K562 (cell line): Measurements from ENCODE around the gene SAMD8. TPM values are rescaled to one million over a fixed set of nuclear protein-coding genes. Genes with fewer than 3 reads are reported as not detected.

Experiments
- ATAC-seq: fragments of 200-7000 bp; cut with Tn5 transposase; 3 replicates; pipeline ENCODE4 v1.9.1; 2020; ENCODE audit warnings: moderate library complexity
- BruUV-seq: library from RNA; stranded (reverse); fragments of 400-500 nt; replicated peaks from 2 replicates; lab custom pipeline; 2021; lab: Mats Ljungman, UMichigan
- CTCF ChIA-PET: fragments of 300-600 bp; formaldehyde crosslinking; extraction: SDS; loops from one replicate; lab custom pipeline; 2021; ENCODE audit warnings: low intra/inter-chr PET ratio; lab: Yijun Ruan, JAX
- POLR2A ChIA-PET: fragments of 300-600, 350-650 bp; sonication (Branson Sonifier 250); formaldehyde crosslinking; extraction: SDS; loops from one replicate; lab custom pipeline; 2021; ENCODE audit warnings: antibody characterized with exemption, inconsistent platforms; lab: Yijun Ruan, JAX
- DNase-seq, 4 experiments: peaks; one replicate each; pipeline versions ENCODE4 v3.0.0 to v3.0.0-alpha.2; 2011 to 2018; ENCODE audit warnings: low spot score in 3 of 4, mixed read lengths in 3 of 4; ENCODE audit errors: extremely low read depth in 1 of 4
- FAIRE-seq: peaks from 2 replicates; lab custom pipeline; 2011; peaks lifted over from hg19 to GRCh38; lab: Jason Lieb, UNC
- H2AFZ ChIP-seq: 2 replicates; pipeline ENCODE4 v1.6.0; 2011; ENCODE audit warnings: low read depth, low read length, control low read depth, inconsistent platforms
- H3K27ac ChIP-seq: fragments of 200-600 bp; 3 replicates; pipeline ENCODE4 v1.8.0; 2011; ENCODE audit warnings: low read depth, mild to moderate bottlenecking, control low read depth, inconsistent platforms, low read length, moderate library complexity, mixed read lengths; ENCODE audit errors: extremely low read depth
- H3K27me3 ChIP-seq, 2 experiments: fragments of 300-600 bp in 1 of 2; 2 replicates in 1 of 2; 3 replicates in 1 of 2; pipeline versions ENCODE4 v1.6.0 to v1.8.0; 2011; ENCODE audit warnings: inconsistent platforms in 2 of 2, low read length in 2 of 2, mild to moderate bottlenecking in 1 of 2, mixed read lengths in 1 of 2, moderate library complexity in 1 of 2; ENCODE audit not compliant: control insufficient read depth in 2 of 2, insufficient read depth in 2 of 2
- H3K36me3 ChIP-seq: fragments of 300-600 bp; 3 replicates; pipeline ENCODE4 v1.8.0; 2011; ENCODE audit warnings: mild to moderate bottlenecking, low read length, inconsistent platforms; ENCODE audit not compliant: control insufficient read depth, insufficient read depth
- H3K4me1 ChIP-seq, 2 experiments: fragments of 200-600 bp in 1 of 2; replicated peaks in 1 of 2; 2 replicates in 1 of 2; 3 replicates in 1 of 2; pipeline versions ENCODE4 v1.5.1 to v1.8.0; 2011; ENCODE audit warnings: inconsistent platforms in 2 of 2, low read length in 2 of 2, mild to moderate bottlenecking in 1 of 2, mixed read lengths in 1 of 2, moderate library complexity in 1 of 2; ENCODE audit not compliant: control insufficient read depth in 2 of 2, insufficient read depth in 2 of 2
- H3K4me2 ChIP-seq: 2 replicates; pipeline ENCODE4 v1.6.1; 2011; ENCODE audit warnings: low read length, control low read depth, inconsistent platforms, mixed read lengths; ENCODE audit not compliant: insufficient read depth
- H3K4me3 ChIP-seq: fragments of 200-600 bp; sonication (generic), shearing (Covaris generic); 2 replicates; pipeline ENCODE4 v1.5.1; 2016; ENCODE audit warnings: control low read depth, inconsistent platforms
- H3K79me2 ChIP-seq: fragments of 200-600 bp; 3 replicates; pipeline ENCODE4 v1.8.0; 2011; ENCODE audit warnings: low read length, inconsistent platforms; ENCODE audit not compliant: control insufficient read depth, insufficient read depth
- H3K9ac ChIP-seq, 2 experiments: 2 replicates each; pipeline versions ENCODE4 v1.6.0 to v1.6.1; 2011; ENCODE audit warnings: low read depth in 2 of 2, low read length in 2 of 2, control low read depth in 1 of 2, inconsistent platforms in 1 of 2, mild to moderate bottlenecking in 1 of 2, mixed read lengths in 1 of 2; ENCODE audit not compliant: insufficient read depth in 1 of 2
- H3K9me1 ChIP-seq: one replicate; pipeline ENCODE4 v1.6.0; 2011; ENCODE audit warnings: inconsistent platforms, mild to moderate bottlenecking, low read length, moderate library complexity; ENCODE audit not compliant: control insufficient read depth, insufficient read depth
- H3K9me3 ChIP-seq: replicated peaks from 2 replicates; pipeline ENCODE4 v1.5.1; 2011; ENCODE audit warnings: low read depth, low read length, inconsistent platforms; ENCODE audit not compliant: control insufficient read depth, insufficient read depth
- H4K20me1 ChIP-seq: replicated peaks from 2 replicates; pipeline ENCODE4 v1.6.1; 2011; ENCODE audit warnings: low read length, inconsistent platforms, mixed read lengths; ENCODE audit not compliant: control insufficient read depth, insufficient read depth
- MEF2D ChIP-seq: conservative IDR thresholded peaks from 2 replicates; pipeline ENCODE4 v1.6.1; 2016; ENCODE audit warnings: low read depth, missing genetic modification characterization, missing compliant biosample characterization
- SRSF1 ChIP-seq: fragments of 200-400 bp; formaldehyde crosslinking; IDR thresholded peaks from 2 replicates; pipeline ENCODE4 v1.6.1; 2017; ENCODE audit warnings: mild to moderate bottlenecking, low read depth, low read length, moderate library complexity
- WGBS: fragments of 100-300 bp; shearing (Covaris generic); methylation state at CpG from one replicate; pipeline ENCODE4 v1.1.6; 2016; ENCODE audit warnings: low coverage, mixed read lengths; ENCODE audit not compliant: insufficient coverage; ENCODE audit errors: missing lambda C conversion rate; 5-methylcytosine and 5-hydroxymethylcytosine counted together
- in situ Hi-C: fragments of 300-500 bp; cut with MboI; formaldehyde crosslinking; loops from 4 replicates; pipeline ENCODE4 v1.15.0; 2018; ENCODE audit warnings: inconsistent platforms, mixed read lengths
- intact Hi-C: fragments of 100-400 bp; cut with micrococcal nuclease; formaldehyde crosslinking; loops from 2 replicates; pipeline ENCODE4 v1.14.2; 2022
- polyA plus RNA-seq, 8 experiments: library from polyadenylated mRNA; depleted of rRNA in 4 of 8; stranded (reverse) in 5 of 8; unstranded in 3 of 8; fragments of >200 nt; fragmentation: Nextera tagmentation in 2 of 8; fragmentation: Illumina TruSeq in 1 of 8; extraction: Ambion mirVana in 2 of 8; extraction: Trizol in 1 of 8; gene quantifications; 2 replicates each; pipeline versions ENCODE4 v1.2.1 to v1.2.3, GENCODE V29; 2011 to 2014; ENCODE audit warnings: inconsistent platforms in 1 of 8, missing spikeins in 1 of 8
- total RNA-seq, 7 experiments: library from RNA; depleted of rRNA in 6 of 7; stranded (reverse); fragments of >200 nt in 6 of 7; fragmentation: Illumina TruSeq in 2 of 7; extraction: Trizol in 2 of 7; gene quantifications; 2 replicates each; pipeline versions ENCODE4 v1.2.1 to v1.2.3, GENCODE V29; 2011 to 2021; ENCODE audit warnings: low replicate concordance in 1 of 7
- TF ChIP-seq, protein P1 (sequence below): fragments of 200-600 bp; sonication (generic); IDR thresholded peaks from one replicate; pipeline ENCODE4 v1.6.1; 2012; ENCODE audit warnings: mild to moderate bottlenecking, low read depth, low read length, inconsistent platforms

The SAMD8 gene
- total and polyA plus RNA-seq, 9 of the 15 experiments (the other 6 are each of a cell fraction or from before 2014, with no cell fraction given): 2.7 to 16.1 (median 6.2) TPM

DNA sequence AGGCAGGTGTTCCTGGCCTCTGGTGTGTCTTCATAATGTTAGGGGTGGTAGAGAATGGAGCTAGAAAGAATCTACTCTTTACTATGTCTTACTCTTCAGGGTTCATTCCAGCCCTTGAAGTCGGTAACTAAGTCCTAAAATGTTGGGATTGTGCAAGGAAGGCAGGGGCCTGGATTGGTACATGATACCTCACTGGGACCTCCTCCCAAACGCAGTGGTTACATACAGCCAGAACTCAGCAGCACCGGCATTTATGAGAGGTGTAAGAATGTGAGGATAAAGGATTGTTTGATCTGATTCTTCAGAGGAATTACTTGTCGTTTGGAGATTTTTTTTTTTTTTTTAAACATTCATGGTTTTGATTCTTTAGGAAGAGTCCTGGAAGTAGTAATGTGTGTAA is 117.4 kb downstream of the SAMD8 start:
- no peak overlapping the region for H2AFZ ChIP-seq
- ChIA-PET CTCF (no interaction called here), POLR2A (interaction anchor here (1.3 to 3.4 kb wide), 5 partner anchors 9 to 18 kb away, joined by 3 to 20 read pairs (median 6); partner anchors contain the start of gene VDAC2)
- H3K27me3 ChIP-seq: no peaks in the 10 kb centered on the region
- in situ Hi-C loops: no loop called here
- peak overlapping the region; percentile 19; the same call in 1 of the 3 replicates for H3K27ac ChIP-seq
- WGBS: 49% methylated on average over 4 of the region's 4 CpGs
- TF ChIP-seq MEF2D (no peak), SRSF1 (no peak)
- TF ChIP-seq, protein P1, sequence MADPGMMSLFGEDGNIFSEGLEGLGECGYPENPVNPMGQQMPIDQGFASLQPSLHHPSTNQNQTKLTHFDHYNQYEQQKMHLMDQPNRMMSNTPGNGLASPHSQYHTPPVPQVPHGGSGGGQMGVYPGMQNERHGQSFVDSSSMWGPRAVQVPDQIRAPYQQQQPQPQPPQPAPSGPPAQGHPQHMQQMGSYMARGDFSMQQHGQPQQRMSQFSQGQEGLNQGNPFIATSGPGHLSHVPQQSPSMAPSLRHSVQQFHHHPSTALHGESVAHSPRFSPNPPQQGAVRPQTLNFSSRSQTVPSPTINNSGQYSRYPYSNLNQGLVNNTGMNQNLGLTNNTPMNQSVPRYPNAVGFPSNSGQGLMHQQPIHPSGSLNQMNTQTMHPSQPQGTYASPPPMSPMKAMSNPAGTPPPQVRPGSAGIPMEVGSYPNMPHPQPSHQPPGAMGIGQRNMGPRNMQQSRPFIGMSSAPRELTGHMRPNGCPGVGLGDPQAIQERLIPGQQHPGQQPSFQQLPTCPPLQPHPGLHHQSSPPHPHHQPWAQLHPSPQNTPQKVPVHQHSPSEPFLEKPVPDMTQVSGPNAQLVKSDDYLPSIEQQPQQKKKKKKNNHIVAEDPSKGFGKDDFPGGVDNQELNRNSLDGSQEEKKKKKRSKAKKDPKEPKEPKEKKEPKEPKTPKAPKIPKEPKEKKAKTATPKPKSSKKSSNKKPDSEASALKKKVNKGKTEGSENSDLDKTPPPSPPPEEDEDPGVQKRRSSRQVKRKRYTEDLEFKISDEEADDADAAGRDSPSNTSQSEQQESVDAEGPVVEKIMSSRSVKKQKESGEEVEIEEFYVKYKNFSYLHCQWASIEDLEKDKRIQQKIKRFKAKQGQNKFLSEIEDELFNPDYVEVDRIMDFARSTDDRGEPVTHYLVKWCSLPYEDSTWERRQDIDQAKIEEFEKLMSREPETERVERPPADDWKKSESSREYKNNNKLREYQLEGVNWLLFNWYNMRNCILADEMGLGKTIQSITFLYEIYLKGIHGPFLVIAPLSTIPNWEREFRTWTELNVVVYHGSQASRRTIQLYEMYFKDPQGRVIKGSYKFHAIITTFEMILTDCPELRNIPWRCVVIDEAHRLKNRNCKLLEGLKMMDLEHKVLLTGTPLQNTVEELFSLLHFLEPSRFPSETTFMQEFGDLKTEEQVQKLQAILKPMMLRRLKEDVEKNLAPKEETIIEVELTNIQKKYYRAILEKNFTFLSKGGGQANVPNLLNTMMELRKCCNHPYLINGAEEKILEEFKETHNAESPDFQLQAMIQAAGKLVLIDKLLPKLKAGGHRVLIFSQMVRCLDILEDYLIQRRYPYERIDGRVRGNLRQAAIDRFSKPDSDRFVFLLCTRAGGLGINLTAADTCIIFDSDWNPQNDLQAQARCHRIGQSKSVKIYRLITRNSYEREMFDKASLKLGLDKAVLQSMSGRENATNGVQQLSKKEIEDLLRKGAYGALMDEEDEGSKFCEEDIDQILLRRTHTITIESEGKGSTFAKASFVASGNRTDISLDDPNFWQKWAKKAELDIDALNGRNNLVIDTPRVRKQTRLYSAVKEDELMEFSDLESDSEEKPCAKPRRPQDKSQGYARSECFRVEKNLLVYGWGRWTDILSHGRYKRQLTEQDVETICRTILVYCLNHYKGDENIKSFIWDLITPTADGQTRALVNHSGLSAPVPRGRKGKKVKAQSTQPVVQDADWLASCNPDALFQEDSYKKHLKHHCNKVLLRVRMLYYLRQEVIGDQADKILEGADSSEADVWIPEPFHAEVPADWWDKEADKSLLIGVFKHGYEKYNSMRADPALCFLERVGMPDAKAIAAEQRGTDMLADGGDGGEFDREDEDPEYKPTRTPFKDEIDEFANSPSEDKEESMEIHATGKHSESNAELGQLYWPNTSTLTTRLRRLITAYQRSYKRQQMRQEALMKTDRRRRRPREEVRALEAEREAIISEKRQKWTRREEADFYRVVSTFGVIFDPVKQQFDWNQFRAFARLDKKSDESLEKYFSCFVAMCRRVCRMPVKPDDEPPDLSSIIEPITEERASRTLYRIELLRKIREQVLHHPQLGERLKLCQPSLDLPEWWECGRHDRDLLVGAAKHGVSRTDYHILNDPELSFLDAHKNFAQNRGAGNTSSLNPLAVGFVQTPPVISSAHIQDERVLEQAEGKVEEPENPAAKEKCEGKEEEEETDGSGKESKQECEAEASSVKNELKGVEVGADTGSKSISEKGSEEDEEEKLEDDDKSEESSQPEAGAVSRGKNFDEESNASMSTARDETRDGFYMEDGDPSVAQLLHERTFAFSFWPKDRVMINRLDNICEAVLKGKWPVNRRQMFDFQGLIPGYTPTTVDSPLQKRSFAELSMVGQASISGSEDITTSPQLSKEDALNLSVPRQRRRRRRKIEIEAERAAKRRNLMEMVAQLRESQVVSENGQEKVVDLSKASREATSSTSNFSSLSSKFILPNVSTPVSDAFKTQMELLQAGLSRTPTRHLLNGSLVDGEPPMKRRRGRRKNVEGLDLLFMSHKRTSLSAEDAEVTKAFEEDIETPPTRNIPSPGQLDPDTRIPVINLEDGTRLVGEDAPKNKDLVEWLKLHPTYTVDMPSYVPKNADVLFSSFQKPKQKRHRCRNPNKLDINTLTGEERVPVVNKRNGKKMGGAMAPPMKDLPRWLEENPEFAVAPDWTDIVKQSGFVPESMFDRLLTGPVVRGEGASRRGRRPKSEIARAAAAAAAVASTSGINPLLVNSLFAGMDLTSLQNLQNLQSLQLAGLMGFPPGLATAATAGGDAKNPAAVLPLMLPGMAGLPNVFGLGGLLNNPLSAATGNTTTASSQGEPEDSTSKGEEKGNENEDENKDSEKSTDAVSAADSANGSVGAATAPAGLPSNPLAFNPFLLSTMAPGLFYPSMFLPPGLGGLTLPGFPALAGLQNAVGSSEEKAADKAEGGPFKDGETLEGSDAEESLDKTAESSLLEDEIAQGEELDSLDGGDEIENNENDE: peak; percentile 11
- H3K9me3 ChIP-seq: no peaks in the 10 kb centered on the region
- peaks cover 95% of the 10 kb centered on the region for H3K36me3 ChIP-seq
- ATAC-seq (no peak), FAIRE-seq (no peak), DNase-seq (no peak)
- H3K9ac ChIP-seq: no peak overlapping the region
- no peak overlapping the region for H3K4me2 ChIP-seq
- intact Hi-C loops: no loop called here
- H3K79me2 ChIP-seq: peaks cover 74% of the 10 kb centered on the region
- H4K20me1 ChIP-seq: peaks cover 37% of the 10 kb centered on the region
- no peak overlapping the region for H3K4me3 ChIP-seq
- peaks cover 6 to 10% of the 10 kb centered on the region in 2 experiments for H3K4me1 ChIP-seq
- H3K9me1 ChIP-seq: no peaks in the 10 kb centered on the region
- BruUV-seq: no TSS peak
